ENCODE measurements around the gene NEB. TPM values are rescaled to one million over a fixed set of nuclear protein-coding genes. Genes with fewer than 3 reads are reported as not detected.

The NEB gene
- total and polyA plus RNA-seq, 2 of the 4 experiments (the other 2 are of a cell fraction), result under 0.01 TPM; not detected in 1

- Histone ChIP-seq H3K18ac (ENCODE audit: low read depth, low read length) (no peak overlapping the region), H3K4ac (ENCODE audit: low read depth, low read length) (no peak overlapping the region), H3K9me3 (ENCODE audit: control insufficient read depth, insufficient read depth, low read length) (no peaks in the 10 kb centered on the region), H2BK15ac (ENCODE audit: low read depth, low read length) (no peak overlapping the region), H4K5ac (ENCODE audit: low read depth, low read length) (no peak overlapping the region), H3K27me3 (ENCODE audit: control insufficient read depth, insufficient read depth, low read length) (no peaks in the 10 kb centered on the region), H4K91ac (ENCODE audit: insufficient read depth, low read depth, low read length) (no peak overlapping the region), H3K4me3 (ENCODE audit: insufficient read depth, low read depth, low read length) (no peak overlapping the region), H3K9me1 (ENCODE audit: insufficient read depth, low read length) (peaks cover 3% of the 10 kb centered on the region; the same call in 1 of the 2 replicates), H2BK5ac (ENCODE audit: low read depth, low read length, poor library complexity, severe bottlenecking) (no peak overlapping the region), H2AK9ac (replicated peaks; ENCODE audit: low read depth, low read length, poor library complexity) (no peak overlapping the region), H3K27ac (ENCODE audit: insufficient read depth, low read length) (no peak overlapping the region), H3K79me1 (ENCODE audit: low read depth in 1 of 2, low read length in 2 of 2) (no peaks in the 10 kb centered on the region), H3K23ac (ENCODE audit: low read depth, low read length) (no peak overlapping the region), H2BK120ac (ENCODE audit: low read depth, low read length) (no peak overlapping the region), H4K20me1 (ENCODE audit: insufficient read depth, low read length) (no peaks in the 10 kb centered on the region), H3K36me3 (ENCODE audit: control insufficient read depth, insufficient read depth, low read length) (no peaks in the 10 kb centered on the region), H2AFZ (replicated peaks; ENCODE audit: low read length, poor library complexity) (no peak overlapping the region), H2AK5ac (ENCODE audit: low read depth, low read length) (no peak overlapping the region), H2BK20ac (ENCODE audit: low read depth, low read length) (no peak overlapping the region), H3K9ac (ENCODE audit: low read depth, low read length) (no peak overlapping the region), H3K4me1 (ENCODE audit: control insufficient read depth, insufficient read depth, low read length) (no peaks in the 10 kb centered on the region), H3K14ac (replicated peaks; ENCODE audit: low read depth, low read length) (no peak overlapping the region), H3K56ac (ENCODE audit: extremely low read depth, insufficient read depth, low read length) (no peak overlapping the region), H3K4me2 (ENCODE audit: low read depth, low read length) (no peak overlapping the region), H4K8ac (ENCODE audit: low read depth in 2 of 2, low read length in 2 of 2) (no peak overlapping the region)
- ChIA-PET CTCF (no interaction called here), POLR2A (ENCODE audit: unreplicated experiment) (no interaction called here)
- no peak for ATAC-seq (ENCODE audit: low read depth)
- no peak for DNase-seq
- dilution Hi-C loops (cut with HindIII; ENCODE audit: low sequenced_read_pairs, unreplicated experiment) (no loop called here), in situ Hi-C loops (cut with MboI; ENCODE audit: low sequenced_read_pairs) (no loop called here), intact Hi-C loops (cut with micrococcal nuclease) (no loop called here)
- TF ChIP-seq BHLHE40 (IDR thresholded peaks at IDR 0.05; ENCODE audit: low read depth, low read length), result no peak
- TF ChIP-seq RAD21 (IDR thresholded peaks at IDR 0.05; ENCODE audit: low read length), result no peak
- no peak for TF ChIP-seq ELK1 (IDR thresholded peaks at IDR 0.05; ENCODE audit: borderline replicate concordance, low read depth, low read length)
- TF ChIP-seq RCOR1 (IDR thresholded peaks at IDR 0.05; ENCODE audit: insufficient replicate concordance, low read length), result no peak
- no TSS peak for BruUV-seq (replicated peaks)
These were observed 110.0 kb downstream of the NEB start for GRCh38 chr2:151624271-151624670.

Measured in IMR-90 (cell line).